Measurements from ENCODE around the gene STEEP1. TPM values are rescaled to one million over a fixed set of nuclear protein-coding genes. Genes with fewer than 3 reads are reported as not detected.

The STEEP1 gene
- total and polyA plus RNA-seq, 2 donors (not counting 3 experiments of a cell fraction or from before 2014, with no cell fraction given) = 12.1 to 23.1 TPM

- no peak for TF ChIP-seq EZH2 (IDR thresholded peaks at IDR 0.05; ENCODE audit: borderline replicate concordance, low read depth, low read length, severe bottlenecking)
- no peak for TF ChIP-seq MYC (IDR thresholded peaks at IDR 0.05; ENCODE audit: low read depth, low read length)
- no peak for TF ChIP-seq POLR2AphosphoS5 (IDR thresholded peaks at IDR 0.05; ENCODE audit: insufficient read depth, low read depth, low read length)
- TF ChIP-seq JUN (IDR thresholded peaks at IDR 0.05; ENCODE audit: borderline replicate concordance, insufficient read depth, insufficient read length, low read depth) = no peak
- TF ChIP-seq MAX (IDR thresholded peaks at IDR 0.05; ENCODE audit: insufficient read depth, insufficient read length) = no peak
- no peak for TF ChIP-seq CTCF (IDR thresholded peaks at IDR 0.05; ENCODE audit: extremely low read depth in 1 of 2, insufficient read depth in 1 of 2, low read depth in 1 of 2, low read length in 2 of 2)
- no peak for TF ChIP-seq GATA2 (IDR thresholded peaks at IDR 0.05; ENCODE audit: insufficient read depth, insufficient read length, low read depth, low read length)
- TF ChIP-seq FOS (IDR thresholded peaks at IDR 0.05; ENCODE audit: borderline replicate concordance, insufficient read depth, low read length) = no peak
- TF ChIP-seq POLR2A (IDR thresholded peaks at IDR 0.05; ENCODE audit: low read depth, low read length) = no peak
- peaks cover 10% of the 10 kb centered on the region for H3K4me1 ChIP-seq (ENCODE audit: control insufficient read depth, extremely low read depth, insufficient read depth, low read length)
- dilution Hi-C loops (cut with MboI; ENCODE audit: extremely low pct_ligation_motif_present, low sequenced_read_pairs) (no loop called here), intact Hi-C loops (cut with micrococcal nuclease) (loop anchor here (5.0 kb wide), 1 partner anchor 726 kb away; no protein-coding TSS in a partner anchor)
- H3K27me3 ChIP-seq (ENCODE audit: control insufficient read depth in 2 of 2, insufficient read depth in 2 of 2, low read length in 2 of 2) = no peaks in the 10 kb centered on the region
- H2AFZ ChIP-seq (ENCODE audit: low read depth, low read length) = no peak overlapping the region
- peak overlapping the region; percentile 64 for H3K4me2 ChIP-seq (ENCODE audit: insufficient read depth, low read length)
- no peaks in the 10 kb centered on the region for H3K36me3 ChIP-seq (ENCODE audit: control insufficient read depth in 2 of 2, extremely low read depth in 1 of 2, insufficient read depth in 2 of 2, low read length in 2 of 2)
- no peaks in the 10 kb centered on the region for H4K20me1 ChIP-seq (replicated peaks; ENCODE audit: control insufficient read depth, extremely low read depth, insufficient read depth, low read length)
- ChIA-PET CTCF (interaction anchor here (1.0 kb wide), 1 partner anchor 69 kb away, joined by 3 read pairs; no protein-coding TSS in a partner anchor), POLR2A (interaction anchor here (1.9 kb wide), 1 partner anchor 33 kb away, joined by 9 read pairs; no protein-coding TSS in a partner anchor)
- H3K27ac ChIP-seq (ENCODE audit: insufficient read depth, low read depth, low read length) = no peak overlapping the region
- H3K9ac ChIP-seq (replicated peaks; ENCODE audit: extremely low read depth, insufficient read depth, low read length) = no peak overlapping the region
- H3K9me3 ChIP-seq (replicated peaks; ENCODE audit: control insufficient read depth, insufficient read depth, low read length) = no peaks in the 10 kb centered on the region
- no peak for FAIRE-seq
- no peaks in the 10 kb centered on the region for H3K9me1 ChIP-seq (replicated peaks; ENCODE audit: control insufficient read depth, extremely low read depth, insufficient read depth, low read length)
- peak overlapping the region in 2 of 3 experiments; percentile 85 for H3K4me3 ChIP-seq (replicated peaks in 1 of 3; ENCODE audit: insufficient read depth in 1 of 3, low read depth in 1 of 3, low read length in 3 of 3)
- H3K79me2 ChIP-seq (ENCODE audit: control insufficient read depth, insufficient read depth, low read length) = peaks cover 10% of the 10 kb centered on the region
- no TSS peak for BruUV-seq (replicated peaks)
- DNase-seq (ENCODE audit: low read depth, low spot score) = no peak
Measured at GRCh38 chrX:119573222-119573621, 8.0 kb upstream of the STEEP1 start.

Measured in endothelial cell of umbilical vein (primary cell).